Esophagus squamous epithelium (tissue), 5 donors: ENCODE data around the gene ACACA. TPM values are rescaled to one million over a fixed set of nuclear protein-coding genes. Genes with fewer than 3 reads are reported as not detected.

Experiments
- DNase-seq: peaks from one replicate; lab custom pipeline; 2025; lab: John Stamatoyannopoulos, UW
- H3K27ac ChIP-seq, 4 donors: fragments of 200-600 bp; sonication (generic); one replicate each; pipeline ENCODE4 v1.5.1; 2016 to 2019; ENCODE audit warnings: mild to moderate bottlenecking in 1 of 4
- H3K27me3 ChIP-seq, 4 donors: fragments of 200-600 bp; sonication (generic); 1 replicate in 3 of 4; 2 replicates in 1 of 4; pipeline versions ENCODE4 v1.5.1 to v1.6.0; 2017 to 2021; ENCODE audit warnings: antibody characterized with exemption in 1 of 4
- H3K36me3 ChIP-seq, 3 donors: fragments of 200-600 bp; sonication (generic); one replicate each; pipeline ENCODE4 v1.5.1; 2016 to 2019
- H3K4me1 ChIP-seq, 3 donors: fragments of 200-600 bp; sonication (generic); one replicate each; pipeline ENCODE4 v1.5.1; 2017 to 2019
- H3K4me3 ChIP-seq, 4 donors: fragments of 200-600 bp; sonication (generic); 1 replicate in 3 of 4; 2 replicates in 1 of 4; pipeline ENCODE4 v1.5.1; 2016 to 2019; ENCODE audit warnings: mild to moderate bottlenecking in 2 of 4, moderate library complexity in 1 of 4
- H3K9me3 ChIP-seq, 3 donors: fragments of 200-600 bp; sonication (generic); one replicate each; pipeline ENCODE4 v1.5.1; 2016 to 2019
- CTCF ChIP-seq, 6 experiments: fragments of 450-650 bp in 4 of 6; fragments of 200-600 bp in 2 of 6; sonication (generic) in 2 of 6; IDR thresholded peaks; one replicate each; pipeline ENCODE4 v1.5.1; 2016 to 2019; ENCODE audit warnings: antibody characterized with exemption in 6 of 6, mild to moderate bottlenecking in 4 of 6, moderate library complexity in 4 of 6
- POLR2A ChIP-seq, 4 donors: fragments of 450-650 bp; IDR thresholded peaks; one replicate each; pipeline ENCODE4 v1.6.1; 2017; ENCODE audit warnings: antibody characterized with exemption in 4 of 4, mild to moderate bottlenecking in 4 of 4, moderate library complexity in 3 of 4
- WGBS, 2 donors: methylation state at CpG; one replicate each; pipeline ENCODE4 v1.1.5; 2018; 5-methylcytosine and 5-hydroxymethylcytosine counted together
- intact Hi-C: fragments of 100-400 bp; cut with DNase I; formaldehyde crosslinking; loops from one replicate; pipeline ENCODE4 v1.15.0; 2022
- total RNA-seq, 4 donors: library from RNA; depleted of rRNA; stranded (reverse); fragments of >200 nt; gene quantifications; one replicate each; pipeline ENCODE4 v1.1.0, GENCODE V29; 2016
- donor health status: DM: yes; HTN: yes; CAD: no.

The ACACA gene
- total RNA-seq, 4 donors from 2014 or later = 34.5 to 81.0 (median 55.8) TPM

GRCh38 chr17:37092701-37093100 lies 313.9 kb downstream of the ACACA start:
- H3K4me1 ChIP-seq = peaks cover 6 to 23% (median 9%) of the 10 kb centered on the region in 3 donors
- H3K27me3 ChIP-seq = no peaks in the 10 kb centered on the region
- peaks cover 0 to 99% (median 22%) of the 10 kb centered on the region in 3 donors for H3K36me3 ChIP-seq
- TF ChIP-seq POLR2A (IDR thresholded peaks at IDR 0.05) (no peak), CTCF (IDR thresholded peaks at IDR 0.05) (no peak)
- no peak overlapping the region for H3K4me3 ChIP-seq
- no peak for DNase-seq
- no peaks in the 10 kb centered on the region for H3K9me3 ChIP-seq
- H3K27ac ChIP-seq = no peak overlapping the region
- intact Hi-C loops = no loop called here

GRCh38 chr17:37092071-37092470 lies 314.6 kb downstream of the ACACA start:
- peaks cover 3 to 99% (median 19%) of the 10 kb centered on the region in 3 donors for H3K36me3 ChIP-seq
- 60 to 66% methylated on average over 2 of the region's 2 CpGs for WGBS, 2 donors
- H3K9me3 ChIP-seq = no peaks in the 10 kb centered on the region
- H3K27me3 ChIP-seq = no peaks in the 10 kb centered on the region
- intact Hi-C loops = no loop called here
- TF ChIP-seq POLR2A (IDR thresholded peaks at IDR 0.05) (no peak), CTCF (IDR thresholded peaks at IDR 0.05) (no peak)
- no peak for DNase-seq
- H3K27ac ChIP-seq = no peak overlapping the region
- no peak overlapping the region for H3K4me3 ChIP-seq
- H3K4me1 ChIP-seq = peaks cover 6 to 23% (median 9%) of the 10 kb centered on the region in 3 donors

GRCh38 chr17:37090941-37091340 lies 315.7 kb downstream of the ACACA start:
- intact Hi-C loops = no loop called here
- H3K27ac ChIP-seq = no peak overlapping the region

GRCh38 chr17:37089956-37090355 lies 316.7 kb downstream of the ACACA start:
- DNase-seq = no peak
- Histone ChIP-seq H3K27ac (peak overlapping the region in 2 of 4 donors; percentile 11 to 49), H3K4me1 (peaks cover 6 to 23% (median 9%) of the 10 kb centered on the region in 3 donors), H3K36me3 (peaks cover 8 to 99% (median 15%) of the 10 kb centered on the region in 3 donors), H3K4me3 (no peak overlapping the region), H3K27me3 (no peaks in the 10 kb centered on the region), H3K9me3 (no peaks in the 10 kb centered on the region)
- intact Hi-C loops = no loop called here
- TF ChIP-seq POLR2A (IDR thresholded peaks at IDR 0.05) (no peak), CTCF (IDR thresholded peaks at IDR 0.05) (no peak)
- 50 to 57% methylated on average over 7 of the region's 7 CpGs for WGBS, 2 donors

More at GRCh38 chr17:37090941-37091340, 315.7 kb downstream of the ACACA start:
- Histone ChIP-seq H3K4me1 (peaks cover 6 to 23% (median 9%) of the 10 kb centered on the region in 3 donors), H3K9me3 (no peaks in the 10 kb centered on the region), H3K36me3 (peaks cover 8 to 99% (median 17%) of the 10 kb centered on the region in 3 donors), H3K4me3 (no peak overlapping the region), H3K27me3 (no peaks in the 10 kb centered on the region)
- 66 to 83% methylated on average over 3 of the region's 3 CpGs for WGBS, 2 donors
- DNase-seq = no peak
- no peak for TF ChIP-seq CTCF (IDR thresholded peaks at IDR 0.05)
- TF ChIP-seq POLR2A (IDR thresholded peaks at IDR 0.05) = no peak

- Histone ChIP-seq H3K9me3 (no peaks in the 10 kb centered on the region), H3K27ac (peak overlapping the region in 1 of 4 donors; percentile 49), H3K4me1 (peaks cover 6 to 23% (median 9%) of the 10 kb centered on the region in 3 donors), H3K4me3 (no peak overlapping the region), H3K36me3 (peaks cover 8 to 91% (median 15%) of the 10 kb centered on the region in 3 donors), H3K27me3 (no peaks in the 10 kb centered on the region)
- 40 to 63% methylated on average over 5 to 11 of the region's 11 CpGs for WGBS, 2 donors
- no peak for TF ChIP-seq POLR2A (IDR thresholded peaks at IDR 0.05)
- no peak for TF ChIP-seq CTCF (IDR thresholded peaks at IDR 0.05)
- no peak for DNase-seq
- intact Hi-C loops = no loop called here
Observed at GRCh38 chr17:37088913-37089312, 317.7 kb downstream of the ACACA start.
